Limb (tissue), 2 donors: ENCODE results near the gene MRAP2.
A peak's percentile ranks its signal among the peaks of the same experiment; 100 is the strongest.

ENCODE experiments used
- DNase-seq, 2 donors: peaks; one replicate each; pipeline ENCODE4 v3.0.0-alpha.2; 2016; ENCODE audit errors: extremely low spot score in 2 of 2

MRAP2 gene

GRCh38 chr6:84033523-84034451, at the start of gene MRAP2:
Gene MRAP2, plus strand, starts transcription at chr6:84033772. Its CDS starts 21,547 bp downstream, at chr6:84055319.
- peak in 1 of 2 donors; percentile 73 for DNase-seq

GRCh38 chr6:83984411-83984810, 49.2 kb upstream of the MRAP2 start:
- DNase-seq, result no peak

GRCh38 chr6:83985308-83985713, 48.3 kb upstream of the MRAP2 start:
- DNase-seq, result no peak

GRCh38 chr6:83985715-83986114, 47.9 kb upstream of the MRAP2 start:
- DNase-seq, result no peak

GRCh38 chr6:83998021-83998584, 35.5 kb upstream of the MRAP2 start:
- DNase-seq, result no peak

GRCh38 chr6:84001119-84001518, 32.5 kb upstream of the MRAP2 start:
- no peak for DNase-seq

- no peak for DNase-seq
These were observed 31.3 kb upstream of the MRAP2 start for GRCh38 chr6:84002226-84002625.

GRCh38 chr6:84003131-84003530, 30.4 kb upstream of the MRAP2 start:
- DNase-seq, result no peak

GRCh38 chr6:84003654-84004053, 29.9 kb upstream of the MRAP2 start:
- no peak for DNase-seq

- no peak for DNase-seq
These were observed 25.7 kb upstream of the MRAP2 start for GRCh38 chr6:84007871-84008270.

- DNase-seq, result no peak
These were observed 20.2 kb upstream of the MRAP2 start for GRCh38 chr6:84013354-84013753.

- DNase-seq, result no peak
These were observed 19.6 kb upstream of the MRAP2 start for GRCh38 chr6:84013931-84014330.

GRCh38 chr6:84016029-84016428, 17.5 kb upstream of the MRAP2 start:
- DNase-seq, result no peak

- no peak for DNase-seq
These were observed 15.7 kb upstream of the MRAP2 start for GRCh38 chr6:84017709-84018452.

GRCh38 chr6:84018453-84019061, 15.0 kb upstream of the MRAP2 start:
- DNase-seq, result no peak

GRCh38 chr6:84019141-84019841, 14.3 kb upstream of the MRAP2 start:
- no peak for DNase-seq

- no peak for DNase-seq
These were observed 13.7 kb upstream of the MRAP2 start for GRCh38 chr6:84019842-84020211.

- DNase-seq, result no peak
These were observed 11.9 kb upstream of the MRAP2 start for GRCh38 chr6:84021625-84022024.

- DNase-seq, result no peak
These were observed 6.8 kb upstream of the MRAP2 start for GRCh38 chr6:84026721-84027164.

- peak in 1 of 2 donors; percentile 66 for DNase-seq
These were observed 6.0 kb upstream of the MRAP2 start for GRCh38 chr6:84027340-84028181.
